ENCODE results near the gene CCDC14. TPM values are rescaled to one million over a fixed set of nuclear protein-coding genes. Genes with fewer than 3 reads are reported as not detected.
"Not testable (repeated sequence)": the region's sequence is repeated elsewhere in the genome, so short reads cannot be mapped to it uniquely, and the experiment has no call there.

CCDC14 gene
- total RNA-seq, 1 experiment from 2014 or later: 52.8 TPM

GRCh38 chr3:123909785-123910184 is 51.2 kb downstream of the CCDC14 start:
- no peak for DNase-seq (ENCODE audit: low read depth in 1 of 2, low spot score in 2 of 2)
- Histone ChIP-seq H3K9me3 (replicated peaks) (no peaks in the 10 kb centered on the region), H3K4me1 (replicated peaks) (peaks cover 6% of the 10 kb centered on the region; the same call in 1 of the 2 replicates), H3K36me3 (peaks cover 11% of the 10 kb centered on the region), H3K4me3 (no peak overlapping the region), H3K27me3 (replicated peaks) (no peaks in the 10 kb centered on the region), H3K27ac (no peak overlapping the region)

GRCh38 chr3:123907720-123908119 is 53.3 kb downstream of the CCDC14 start:
- Histone ChIP-seq H3K4me1 (replicated peaks) (peaks cover 6% of the 10 kb centered on the region; the same call in 1 of the 2 replicates), H3K36me3 (peaks cover 3% of the 10 kb centered on the region; the same call in 1 of the 2 replicates), H3K27me3 (replicated peaks) (no peaks in the 10 kb centered on the region), H3K27ac (no peak overlapping the region), H3K9me3 (replicated peaks) (no peaks in the 10 kb centered on the region), H3K4me3 (no peak overlapping the region)
- DNase-seq (ENCODE audit: low read depth in 1 of 2, low spot score in 2 of 2): no peak

GRCh38 chr3:123899300-123899865 is 61.6 kb downstream of the CCDC14 start:
- DNase-seq (ENCODE audit: low read depth in 1 of 2, low spot score in 2 of 2): no peak
- no peak overlapping the region for H3K27ac ChIP-seq
- no peaks in the 10 kb centered on the region for H3K27me3 ChIP-seq (replicated peaks)
- no peaks in the 10 kb centered on the region for H3K9me3 ChIP-seq (replicated peaks)
- H3K4me3 ChIP-seq: no peak overlapping the region
- H3K4me1 ChIP-seq (replicated peaks): no peaks in the 10 kb centered on the region
- no peaks in the 10 kb centered on the region for H3K36me3 ChIP-seq

- no peaks in the 10 kb centered on the region for H3K27me3 ChIP-seq (replicated peaks)
- no peak overlapping the region for H3K27ac ChIP-seq
- no peaks in the 10 kb centered on the region for H3K9me3 ChIP-seq (replicated peaks)
- H3K4me1 ChIP-seq (replicated peaks): no peaks in the 10 kb centered on the region
- no peak overlapping the region for H3K4me3 ChIP-seq
- H3K36me3 ChIP-seq: no peaks in the 10 kb centered on the region
- no peak for DNase-seq (ENCODE audit: low read depth in 1 of 2, low spot score in 2 of 2)
Observed at GRCh38 chr3:123893012-123893411, 68.0 kb downstream of the CCDC14 start.

DNA sequence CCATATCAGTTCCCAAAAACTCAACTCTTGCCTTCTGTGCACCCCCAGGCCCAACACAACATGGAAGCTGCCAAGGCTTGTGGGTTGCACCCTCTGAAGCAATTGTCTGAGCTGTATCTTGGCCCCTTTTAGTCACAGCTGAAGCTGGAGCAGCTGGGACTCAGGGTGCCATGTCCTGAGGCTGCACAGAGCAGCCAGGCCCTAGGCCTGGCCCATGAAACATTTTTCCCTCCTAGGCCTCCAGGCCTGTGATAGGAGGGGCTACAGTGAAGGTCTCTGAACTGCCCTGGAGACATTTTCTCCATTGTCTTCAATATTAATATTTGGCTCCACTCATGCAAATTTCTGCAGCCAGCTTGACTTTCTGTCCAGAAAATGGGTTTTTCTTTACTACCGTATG is 68.8 kb downstream of the CCDC14 start:
- H3K4me1 ChIP-seq (replicated peaks): no peaks in the 10 kb centered on the region
- no peaks in the 10 kb centered on the region for H3K9me3 ChIP-seq (replicated peaks)
- H3K27ac ChIP-seq: no peak overlapping the region
- no peaks in the 10 kb centered on the region for H3K36me3 ChIP-seq
- H3K4me3 ChIP-seq: no peak overlapping the region
- no peak for DNase-seq (ENCODE audit: low read depth in 1 of 2, low spot score in 2 of 2)
- H3K27me3 ChIP-seq (replicated peaks): no peaks in the 10 kb centered on the region

DNA sequence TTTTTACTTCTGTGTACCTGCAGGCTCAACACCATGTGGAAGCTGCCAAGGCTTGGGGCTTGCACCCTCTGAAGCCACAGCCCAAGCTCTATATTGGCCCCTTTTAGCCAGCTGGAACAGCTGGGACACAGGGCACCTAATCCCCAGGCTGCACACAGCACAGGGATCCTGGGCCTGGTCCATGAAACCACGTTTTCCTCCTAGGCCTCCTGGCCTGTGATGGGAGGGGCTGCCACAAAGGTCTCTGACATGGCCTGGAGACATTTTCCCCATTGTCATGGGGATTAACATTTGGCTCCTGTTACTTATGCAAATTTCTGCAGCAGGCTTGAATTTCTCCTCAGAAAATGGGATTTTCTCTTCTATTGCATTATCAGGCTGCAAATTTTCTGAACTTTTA is 70.0 kb downstream of the CCDC14 start:
- H3K36me3 ChIP-seq; H3K27me3 ChIP-seq (replicated peaks); H3K9me3 ChIP-seq (replicated peaks); H3K4me3 ChIP-seq; DNase-seq (ENCODE audit: low read depth in 1 of 2, low spot score in 2 of 2); H3K27ac ChIP-seq; H3K4me1 ChIP-seq (replicated peaks): not testable (repeated sequence)

DNA sequence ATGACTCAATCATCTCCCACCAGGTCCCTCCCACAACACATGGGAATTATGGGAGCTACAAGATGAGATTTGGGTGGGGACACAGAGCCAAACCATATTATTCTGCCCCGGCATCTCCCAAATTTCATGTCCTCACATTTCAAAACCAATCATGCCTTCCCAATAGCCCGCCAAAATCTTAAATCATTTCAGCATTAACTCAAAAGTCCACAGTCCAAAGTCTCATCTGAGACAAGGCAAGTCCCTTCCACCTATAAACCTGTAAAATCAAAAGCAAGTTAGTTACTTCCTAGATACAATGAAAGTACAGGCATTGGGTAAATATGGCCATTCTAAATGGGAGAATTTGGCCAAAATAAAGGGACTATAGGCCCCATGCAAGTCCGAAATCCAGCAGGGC is 70.9 kb downstream of the CCDC14 start:
- H3K4me3 ChIP-seq; H3K27ac ChIP-seq; H3K27me3 ChIP-seq (replicated peaks); H3K36me3 ChIP-seq; H3K9me3 ChIP-seq (replicated peaks); DNase-seq (ENCODE audit: low read depth in 1 of 2, low spot score in 2 of 2); H3K4me1 ChIP-seq (replicated peaks): not testable (repeated sequence)

DNA sequence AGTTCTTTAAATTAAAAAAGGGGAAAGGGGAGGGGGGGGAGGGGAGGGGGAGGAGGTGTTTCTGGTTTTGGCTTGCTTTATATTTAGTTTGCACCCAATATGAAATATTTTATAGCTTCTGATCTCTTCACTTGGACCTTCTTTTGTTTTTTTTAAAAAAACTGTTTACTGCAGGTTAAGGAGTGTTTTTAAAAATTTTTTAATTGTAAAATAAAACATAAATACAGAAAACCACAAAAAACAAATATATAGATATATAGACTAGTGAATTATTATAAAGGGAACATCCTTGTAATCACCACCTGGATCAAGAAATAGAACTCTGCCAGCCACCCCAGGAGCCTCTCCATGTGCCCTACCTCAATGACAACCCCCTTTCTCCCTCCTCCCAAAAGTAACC is 76.0 kb downstream of the CCDC14 start:
- no peak for DNase-seq (ENCODE audit: low read depth in 1 of 2, low spot score in 2 of 2)
- H3K4me1 ChIP-seq (replicated peaks): peaks cover 5% of the 10 kb centered on the region; the same call in 1 of the 2 replicates
- H3K27me3 ChIP-seq (replicated peaks): no peaks in the 10 kb centered on the region
- no peaks in the 10 kb centered on the region for H3K36me3 ChIP-seq
- no peaks in the 10 kb centered on the region for H3K9me3 ChIP-seq (replicated peaks)
- no peak overlapping the region for H3K4me3 ChIP-seq
- H3K27ac ChIP-seq: no peak overlapping the region

DNA sequence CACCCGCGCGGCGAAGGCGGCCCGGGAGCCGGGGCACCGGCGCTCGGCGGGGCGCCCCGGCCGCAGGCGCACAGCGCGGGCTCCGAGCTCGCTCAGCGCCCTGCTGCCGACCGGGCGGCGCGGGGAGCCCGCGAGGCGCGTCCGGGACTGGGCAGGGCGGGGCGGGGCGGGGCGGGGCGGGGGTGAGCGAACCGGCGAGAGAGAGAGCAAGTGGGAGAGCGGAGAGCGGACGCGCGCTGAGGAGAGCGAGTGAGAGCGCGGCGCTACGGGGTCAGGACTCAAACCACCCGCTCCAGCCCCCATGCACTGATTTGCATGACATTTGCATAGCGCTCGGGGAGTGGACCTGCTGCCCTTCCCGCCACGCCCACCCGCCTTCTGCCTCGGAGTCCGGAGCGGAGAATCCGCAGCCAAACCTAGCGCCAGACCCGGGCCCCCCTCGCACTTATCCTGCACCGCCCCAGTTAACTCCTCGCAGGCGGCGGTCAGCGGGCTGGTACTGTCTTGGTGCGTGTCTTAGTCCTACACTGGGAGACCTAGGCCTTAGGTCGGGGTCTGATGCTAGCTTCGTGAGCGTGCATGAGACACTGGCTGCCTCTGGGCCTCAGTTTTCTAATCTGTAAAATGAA is 76.7 kb downstream of the CCDC14 start, which contains the start of gene MYLK:
Gene MYLK (minus strand): TSS at position 130 of the 629 bp plus-strand sequence. CDS start 90,491 bp downstream, outside the sequence.
- H3K27me3 ChIP-seq (replicated peaks): no peaks in the 10 kb centered on the region
- peak within 1 kb of the TSS; percentile 38 for H3K4me3 ChIP-seq
- no peak within 1 kb of the TSS for H3K27ac ChIP-seq
- no peaks in the 10 kb centered on the region for H3K36me3 ChIP-seq
- no peaks in the 10 kb centered on the region for H3K9me3 ChIP-seq (replicated peaks)
- DNase-seq (ENCODE audit: low read depth in 1 of 2, low spot score in 2 of 2): peak; percentile 53 to 85
- H3K4me1 ChIP-seq (replicated peaks): peaks cover 5% of the 10 kb centered on the region; the same call in 1 of the 2 replicates

DNA sequence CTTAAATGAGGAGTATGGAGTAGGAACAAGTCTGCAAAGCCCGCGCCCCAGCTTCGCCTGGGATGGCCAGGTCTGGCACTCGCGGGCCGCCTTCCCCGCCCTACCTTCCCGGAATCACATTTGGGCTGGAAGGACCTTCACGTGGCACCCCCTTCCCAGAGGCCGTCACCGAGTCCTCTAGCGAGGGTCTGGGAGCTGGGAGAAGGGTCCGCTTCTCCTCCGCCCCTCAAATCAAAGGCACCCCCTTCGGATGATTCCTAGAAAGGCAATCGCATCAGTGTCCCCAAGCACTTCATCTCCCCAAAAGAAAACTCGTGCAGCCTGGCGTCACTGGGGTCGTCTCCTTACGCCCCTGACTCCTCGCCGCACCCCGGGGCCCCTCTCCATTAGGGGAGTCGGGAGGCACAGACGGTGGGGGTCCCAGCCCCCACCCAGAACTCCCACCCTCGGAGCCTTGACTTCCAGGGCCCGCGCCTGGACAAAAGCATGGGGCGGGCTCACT is 77.3 kb downstream of the CCDC14 start:
- DNase-seq (ENCODE audit: low read depth in 1 of 2, low spot score in 2 of 2): no peak
- H3K9me3 ChIP-seq (replicated peaks): no peaks in the 10 kb centered on the region
- H3K4me1 ChIP-seq (replicated peaks): peaks cover 5% of the 10 kb centered on the region; the same call in 1 of the 2 replicates
- H3K36me3 ChIP-seq: no peaks in the 10 kb centered on the region
- H3K27ac ChIP-seq: no peak overlapping the region
- peak overlapping the region; percentile 38 for H3K4me3 ChIP-seq
- H3K27me3 ChIP-seq (replicated peaks): no peaks in the 10 kb centered on the region

DNA sequence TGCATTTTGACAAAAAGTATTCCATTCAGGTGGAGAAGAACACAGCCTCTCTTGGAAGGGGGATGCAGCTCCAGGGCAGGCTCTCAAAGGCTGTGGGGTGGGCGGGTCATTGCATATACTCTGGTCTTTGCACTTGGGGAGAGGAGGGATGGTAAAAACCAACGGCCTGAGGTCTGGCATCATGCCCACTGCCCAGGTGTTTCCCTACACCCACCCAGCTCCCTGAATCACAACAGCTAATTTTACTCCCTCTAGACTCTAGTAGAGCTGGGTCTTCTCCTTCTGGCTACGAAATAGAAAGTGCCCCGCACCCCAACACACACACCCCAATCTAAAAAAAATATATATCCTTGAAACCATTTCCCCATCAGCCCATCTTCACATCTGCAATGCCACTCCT is 77.9 kb downstream of the CCDC14 start:
- DNase-seq (ENCODE audit: low read depth in 1 of 2, low spot score in 2 of 2): no peak

DNA sequence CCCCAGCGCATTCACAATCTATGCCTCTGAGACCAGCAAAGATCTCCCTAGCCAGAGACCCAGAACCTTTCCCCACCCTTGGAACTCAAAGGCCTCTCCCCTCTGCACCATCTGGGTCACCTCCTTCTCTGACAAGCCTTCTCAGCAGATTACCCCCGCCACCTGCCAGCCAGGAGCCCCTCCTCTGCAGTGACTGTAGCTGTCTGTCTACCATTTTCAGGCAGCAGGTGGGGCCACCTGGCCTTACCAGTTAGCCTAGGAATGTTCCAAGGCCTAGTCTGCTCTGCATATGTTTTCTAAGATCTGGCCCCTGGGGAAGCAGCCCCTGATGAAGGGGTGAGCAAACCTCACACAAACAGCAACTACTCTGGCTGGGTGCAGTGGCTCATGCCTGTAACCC is 79.3 kb downstream of the CCDC14 start:
- no peak for DNase-seq (ENCODE audit: low read depth in 1 of 2, low spot score in 2 of 2)
- Histone ChIP-seq H3K27ac (no peak overlapping the region), H3K27me3 (replicated peaks) (no peaks in the 10 kb centered on the region), H3K36me3 (no peaks in the 10 kb centered on the region), H3K4me1 (replicated peaks) (peaks cover 5% of the 10 kb centered on the region; the same call in 1 of the 2 replicates), H3K9me3 (replicated peaks) (no peaks in the 10 kb centered on the region), H3K4me3 (no peak overlapping the region)

More for the DNA sequence above, 77.9 kb downstream of the CCDC14 start:
- H3K9me3 ChIP-seq (replicated peaks): no peaks in the 10 kb centered on the region
- H3K4me1 ChIP-seq (replicated peaks): peaks cover 5% of the 10 kb centered on the region; the same call in 1 of the 2 replicates
- H3K36me3 ChIP-seq: no peaks in the 10 kb centered on the region
- no peak overlapping the region for H3K27ac ChIP-seq
- no peaks in the 10 kb centered on the region for H3K27me3 ChIP-seq (replicated peaks)
- H3K4me3 ChIP-seq: no peak overlapping the region

GRCh38 chr3:123880998-123881561 is 79.9 kb downstream of the CCDC14 start:
- Histone ChIP-seq H3K4me3 (no peak overlapping the region), H3K4me1 (replicated peaks) (peaks cover 5% of the 10 kb centered on the region; the same call in 1 of the 2 replicates), H3K9me3 (replicated peaks) (no peaks in the 10 kb centered on the region), H3K27me3 (replicated peaks) (no peaks in the 10 kb centered on the region), H3K27ac (no peak overlapping the region), H3K36me3 (no peaks in the 10 kb centered on the region)
- DNase-seq (ENCODE audit: low read depth in 1 of 2, low spot score in 2 of 2): peak; percentile 36 to 49

GRCh38 chr3:123878807-123879206 is 82.2 kb downstream of the CCDC14 start:
- Histone ChIP-seq H3K9me3 (replicated peaks) (no peaks in the 10 kb centered on the region), H3K4me3 (no peak overlapping the region), H3K27ac (no peak overlapping the region), H3K36me3 (no peaks in the 10 kb centered on the region), H3K27me3 (replicated peaks) (no peaks in the 10 kb centered on the region), H3K4me1 (replicated peaks) (peaks cover 3% of the 10 kb centered on the region; the same call in 1 of the 2 replicates)
- DNase-seq (ENCODE audit: low read depth in 1 of 2, low spot score in 2 of 2): no peak
